Thyroid gland (tissue), 4 donors: ENCODE data around the gene PODXL.

ENCODE experiments used
- POLR2A ChIP-seq, 2 donors: fragments of 450-650 bp; IDR thresholded peaks; one replicate each; pipeline ENCODE4 v1.6.1; 2017; ENCODE audit warnings: antibody characterized with exemption in 2 of 2, mild to moderate bottlenecking in 2 of 2, moderate library complexity in 1 of 2
- TF ChIP-seq, protein P1 (sequence below), 6 experiments: fragments of 200-600 bp in 3 of 6; fragments of 450-650 bp in 3 of 6; sonication (generic) in 3 of 6; IDR thresholded peaks; one replicate each; pipeline ENCODE4 v1.5.1; 2016 to 2019; ENCODE audit warnings: antibody characterized with exemption in 6 of 6, mild to moderate bottlenecking in 2 of 6, inconsistent platforms in 1 of 6, moderate library complexity in 1 of 6

DNA sequence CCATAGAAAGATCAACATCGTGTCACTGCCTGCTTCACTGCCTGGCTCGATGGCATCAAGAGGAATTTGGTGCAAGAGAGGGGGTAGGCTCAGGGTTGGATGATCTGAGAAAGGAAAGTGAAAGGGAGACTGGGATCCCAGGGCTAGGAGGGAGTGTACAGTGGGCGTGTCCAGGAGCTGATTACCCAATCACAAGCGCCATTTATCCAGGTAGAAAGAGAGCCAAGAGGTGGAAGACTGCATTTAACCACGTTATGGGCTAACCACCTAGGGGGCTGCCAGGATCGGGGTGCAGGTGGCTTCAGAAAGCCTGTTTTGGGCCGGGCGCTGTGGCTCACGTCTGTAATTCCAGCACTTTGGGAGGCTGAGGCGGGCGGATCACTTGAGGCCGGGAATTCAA is 10.3 kb downstream of the PODXL start:
- no peak for TF ChIP-seq POLR2A (IDR thresholded peaks at IDR 0.05)
- TF ChIP-seq, protein P1, sequence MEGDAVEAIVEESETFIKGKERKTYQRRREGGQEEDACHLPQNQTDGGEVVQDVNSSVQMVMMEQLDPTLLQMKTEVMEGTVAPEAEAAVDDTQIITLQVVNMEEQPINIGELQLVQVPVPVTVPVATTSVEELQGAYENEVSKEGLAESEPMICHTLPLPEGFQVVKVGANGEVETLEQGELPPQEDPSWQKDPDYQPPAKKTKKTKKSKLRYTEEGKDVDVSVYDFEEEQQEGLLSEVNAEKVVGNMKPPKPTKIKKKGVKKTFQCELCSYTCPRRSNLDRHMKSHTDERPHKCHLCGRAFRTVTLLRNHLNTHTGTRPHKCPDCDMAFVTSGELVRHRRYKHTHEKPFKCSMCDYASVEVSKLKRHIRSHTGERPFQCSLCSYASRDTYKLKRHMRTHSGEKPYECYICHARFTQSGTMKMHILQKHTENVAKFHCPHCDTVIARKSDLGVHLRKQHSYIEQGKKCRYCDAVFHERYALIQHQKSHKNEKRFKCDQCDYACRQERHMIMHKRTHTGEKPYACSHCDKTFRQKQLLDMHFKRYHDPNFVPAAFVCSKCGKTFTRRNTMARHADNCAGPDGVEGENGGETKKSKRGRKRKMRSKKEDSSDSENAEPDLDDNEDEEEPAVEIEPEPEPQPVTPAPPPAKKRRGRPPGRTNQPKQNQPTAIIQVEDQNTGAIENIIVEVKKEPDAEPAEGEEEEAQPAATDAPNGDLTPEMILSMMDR (IDR thresholded peaks at IDR 0.05): no peak
